ENCODE data around the gene ZNF582.
"Not testable (repeated sequence)": the region's sequence is repeated elsewhere in the genome, so short reads cannot be mapped to it uniquely, and the experiment has no call there.

ZNF582 gene

DNA sequence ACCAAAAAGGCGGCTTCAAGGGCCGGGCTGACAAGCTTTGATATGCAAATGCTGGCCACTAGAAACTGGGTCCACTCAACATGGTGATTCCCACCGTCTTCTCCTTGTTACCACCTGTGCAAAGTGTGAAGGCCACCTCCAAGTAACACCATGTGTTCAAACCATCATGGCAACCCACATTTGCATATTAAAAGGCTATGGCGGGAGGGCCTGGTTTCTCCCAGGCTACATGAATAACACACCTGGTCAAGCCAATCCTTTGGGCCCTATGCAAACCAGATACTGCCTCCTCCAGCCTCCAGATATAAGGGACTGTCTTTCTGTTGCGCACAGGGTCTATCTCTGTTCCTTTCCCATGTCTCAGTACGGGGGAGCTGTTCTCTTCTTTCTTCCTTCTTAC lies 42.1 kb downstream of the ZNF582 start:
- TF ChIP-seq CTCF (conservative IDR thresholded peaks at IDR 0.05; ENCODE audit: low read length) = no peak
- no peak for DNase-seq (ENCODE audit: low read depth)
- no peak overlapping the region for H3K4me3 ChIP-seq (ENCODE audit: low read length)

DNA sequence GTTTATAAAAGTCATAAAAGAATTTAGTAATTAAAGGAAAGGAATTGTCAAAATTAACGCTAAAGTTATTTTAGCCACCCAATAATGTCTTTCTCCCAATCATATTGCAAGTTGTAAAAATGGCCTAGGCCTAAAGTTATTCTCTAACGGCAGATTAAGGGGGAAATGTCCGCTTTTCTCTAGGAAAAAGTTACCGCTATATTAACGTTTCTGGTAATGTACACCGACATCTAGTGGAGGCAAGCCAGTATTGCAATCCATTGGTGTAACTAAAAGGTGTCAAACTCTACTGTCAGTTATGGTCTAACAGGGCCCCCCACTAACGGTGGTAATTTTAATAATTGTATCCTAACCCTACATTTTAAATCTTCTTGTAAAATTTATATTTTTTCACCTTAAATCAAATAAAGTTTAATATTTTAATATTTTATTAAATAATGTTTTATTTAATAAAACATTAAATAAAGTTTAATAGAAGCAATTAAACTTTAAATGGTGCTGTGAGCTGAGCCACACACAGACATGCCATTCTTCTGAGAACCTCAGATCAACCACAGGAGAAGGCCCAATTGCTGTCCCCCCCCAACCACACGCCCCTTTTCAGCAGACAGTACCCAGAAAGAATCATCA lies 42.8 kb downstream of the ZNF582 start:
- TF ChIP-seq CTCF (conservative IDR thresholded peaks at IDR 0.05; ENCODE audit: low read length) = peak; percentile 93
- no peak overlapping the region for H3K4me3 ChIP-seq (ENCODE audit: low read length)
- DNase-seq (ENCODE audit: low read depth) = peak; percentile 49

- H3K4me3 ChIP-seq (ENCODE audit: low read length) = no peak overlapping the region
- peak; percentile 37; the same call in 1 of the 2 replicates for TF ChIP-seq CTCF (conservative IDR thresholded peaks at IDR 0.05; ENCODE audit: low read length)
- no peak for DNase-seq (ENCODE audit: low read depth)
Observed at GRCh38 chr19:56348289-56348877, 45.0 kb downstream of the ZNF582 start.

GRCh38 chr19:56347163-56347778 lies 46.1 kb downstream of the ZNF582 start:
- TF ChIP-seq CTCF (conservative IDR thresholded peaks at IDR 0.05; ENCODE audit: low read length) = no peak
- DNase-seq (ENCODE audit: low read depth) = no peak
- H3K4me3 ChIP-seq (ENCODE audit: low read length) = no peak overlapping the region

GRCh38 chr19:56341948-56342347 lies 51.4 kb downstream of the ZNF582 start:
- DNase-seq (ENCODE audit: low read depth) = no peak
- TF ChIP-seq CTCF (conservative IDR thresholded peaks at IDR 0.05; ENCODE audit: low read length) = no peak
- no peak overlapping the region for H3K4me3 ChIP-seq (ENCODE audit: low read length)

- not testable (repeated sequence) for DNase-seq (ENCODE audit: low read depth); H3K4me3 ChIP-seq (ENCODE audit: low read length)
Observed at GRCh38 chr19:56339031-56339430, 54.3 kb downstream of the ZNF582 start.

DNA sequence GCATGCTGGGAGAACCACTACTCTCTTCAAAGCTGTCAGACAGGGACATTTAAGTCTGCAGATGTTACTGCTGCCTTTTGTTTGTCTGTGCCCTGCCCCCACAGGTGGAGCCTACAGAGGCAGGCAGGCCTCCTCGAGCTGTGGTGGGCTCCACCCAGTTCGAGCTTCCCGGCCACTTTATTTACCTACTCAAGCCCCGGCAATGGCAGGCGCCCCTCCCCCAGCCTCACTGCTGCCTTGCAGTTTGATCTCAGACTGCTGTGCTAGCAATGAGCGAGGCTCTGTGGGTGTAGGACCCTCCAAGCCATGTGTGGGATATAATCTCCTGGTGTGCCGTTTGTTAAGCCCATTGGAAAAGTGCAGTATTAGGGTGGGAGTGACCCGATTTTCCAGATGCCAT lies 56.3 kb downstream of the ZNF582 start:
- not testable (repeated sequence) for DNase-seq (ENCODE audit: low read depth); H3K4me3 ChIP-seq (ENCODE audit: low read length)

- H3K4me3 ChIP-seq (ENCODE audit: low read length); DNase-seq (ENCODE audit: low read depth): not testable (repeated sequence)
Observed at GRCh38 chr19:56335371-56335770, 58.0 kb downstream of the ZNF582 start.
